ENCODE results near the gene SLC66A1.
"Not testable (repeated sequence)": the region's sequence is repeated elsewhere in the genome, so short reads cannot be mapped to it uniquely, and the experiment has no call there.

The SLC66A1 gene, protein sequence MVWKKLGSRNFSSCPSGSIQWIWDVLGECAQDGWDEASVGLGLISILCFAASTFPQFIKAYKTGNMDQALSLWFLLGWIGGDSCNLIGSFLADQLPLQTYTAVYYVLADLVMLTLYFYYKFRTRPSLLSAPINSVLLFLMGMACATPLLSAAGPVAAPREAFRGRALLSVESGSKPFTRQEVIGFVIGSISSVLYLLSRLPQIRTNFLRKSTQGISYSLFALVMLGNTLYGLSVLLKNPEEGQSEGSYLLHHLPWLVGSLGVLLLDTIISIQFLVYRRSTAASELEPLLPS

DNA sequence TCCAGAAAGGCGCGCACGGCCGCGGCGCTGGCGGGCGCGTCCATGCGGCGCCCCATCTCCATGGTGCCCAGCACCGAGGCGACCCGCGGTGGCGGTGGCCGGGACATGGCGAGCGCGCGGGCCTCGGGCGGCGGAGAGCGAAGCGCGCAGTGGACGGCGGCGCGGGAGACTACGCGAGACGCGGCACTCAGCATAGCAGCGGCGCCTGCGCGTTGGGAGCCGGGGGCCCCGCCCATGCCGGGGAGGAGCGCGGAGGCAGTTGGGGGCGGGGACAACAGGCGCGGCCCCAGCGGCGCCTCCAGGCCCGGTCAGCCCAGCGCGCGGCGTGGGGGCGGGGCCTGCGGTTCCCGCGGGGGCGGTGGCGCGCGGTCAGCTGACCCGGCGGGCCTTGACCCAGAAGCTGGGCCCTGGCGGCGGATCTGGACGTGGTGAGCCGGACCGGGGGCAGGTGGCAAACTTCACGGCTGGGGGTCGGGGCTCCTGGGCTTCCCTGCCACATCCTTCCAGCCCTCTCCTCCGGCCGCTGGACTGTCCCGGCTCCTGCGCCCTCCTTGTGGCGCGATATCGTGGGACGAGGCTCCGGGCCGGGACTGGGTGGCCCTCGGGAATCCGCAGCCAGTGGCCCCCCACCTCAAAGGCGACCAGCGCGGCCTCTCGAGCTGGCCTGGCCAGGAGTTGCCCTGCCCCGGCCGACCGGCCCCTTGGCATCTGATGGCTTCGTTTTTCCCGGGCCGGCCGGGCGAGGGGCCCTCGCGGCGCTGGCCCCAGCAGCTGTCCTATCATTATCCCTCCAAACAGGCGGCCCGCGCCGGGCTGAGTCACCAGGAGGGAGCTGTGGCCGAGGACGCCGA is at the start of gene SLC66A1, which contains the start of gene AKR7A2:
TSS of gene SLC66A1 (plus strand) at position 396 of the 851 bp plus-strand sequence. CDS start 5,352 bp downstream, outside the sequence.
TSS of gene AKR7A2 (minus strand) at position 214 of the 851 bp plus-strand sequence. CDS start at position 194, 20 bp downstream.
- DNase-seq (ENCODE audit: low read depth) = peak; percentile 89
- TF ChIP-seq, protein P1, sequence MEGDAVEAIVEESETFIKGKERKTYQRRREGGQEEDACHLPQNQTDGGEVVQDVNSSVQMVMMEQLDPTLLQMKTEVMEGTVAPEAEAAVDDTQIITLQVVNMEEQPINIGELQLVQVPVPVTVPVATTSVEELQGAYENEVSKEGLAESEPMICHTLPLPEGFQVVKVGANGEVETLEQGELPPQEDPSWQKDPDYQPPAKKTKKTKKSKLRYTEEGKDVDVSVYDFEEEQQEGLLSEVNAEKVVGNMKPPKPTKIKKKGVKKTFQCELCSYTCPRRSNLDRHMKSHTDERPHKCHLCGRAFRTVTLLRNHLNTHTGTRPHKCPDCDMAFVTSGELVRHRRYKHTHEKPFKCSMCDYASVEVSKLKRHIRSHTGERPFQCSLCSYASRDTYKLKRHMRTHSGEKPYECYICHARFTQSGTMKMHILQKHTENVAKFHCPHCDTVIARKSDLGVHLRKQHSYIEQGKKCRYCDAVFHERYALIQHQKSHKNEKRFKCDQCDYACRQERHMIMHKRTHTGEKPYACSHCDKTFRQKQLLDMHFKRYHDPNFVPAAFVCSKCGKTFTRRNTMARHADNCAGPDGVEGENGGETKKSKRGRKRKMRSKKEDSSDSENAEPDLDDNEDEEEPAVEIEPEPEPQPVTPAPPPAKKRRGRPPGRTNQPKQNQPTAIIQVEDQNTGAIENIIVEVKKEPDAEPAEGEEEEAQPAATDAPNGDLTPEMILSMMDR (conservative IDR thresholded peaks at IDR 0.05; ENCODE audit: low read length) = 0 out of 2 replicates have a peak, but pooled peaks have one; percentile 2
- peak within 1 kb of the TSS; percentile 84 for H3K4me3 ChIP-seq (ENCODE audit: low read length)

DNA sequence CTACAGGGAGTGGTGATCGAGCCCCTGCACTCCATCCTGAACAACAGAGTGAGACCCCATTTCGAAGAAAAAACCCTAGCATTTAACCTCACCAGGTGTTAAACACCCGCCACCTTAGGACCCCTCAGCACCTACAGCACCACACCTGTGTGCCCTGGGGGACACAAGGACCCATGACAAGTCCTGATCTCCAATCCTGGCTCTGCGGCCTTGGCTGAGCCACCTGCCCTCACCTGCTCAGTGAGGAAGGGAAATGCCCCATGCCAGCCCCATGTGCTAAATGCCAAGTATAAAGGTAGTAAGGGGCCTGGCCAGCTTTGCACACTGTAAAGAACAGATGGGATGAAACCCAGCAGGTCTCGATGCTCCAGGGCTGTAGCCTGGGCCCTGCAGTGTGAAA is 49.4 kb upstream of the SLC66A1 start:
- no peak for DNase-seq (ENCODE audit: low read depth)
- TF ChIP-seq, protein P1 (conservative IDR thresholded peaks at IDR 0.05; ENCODE audit: low read length) = no peak
- H3K4me3 ChIP-seq (ENCODE audit: low read length) = no peak overlapping the region

DNA sequence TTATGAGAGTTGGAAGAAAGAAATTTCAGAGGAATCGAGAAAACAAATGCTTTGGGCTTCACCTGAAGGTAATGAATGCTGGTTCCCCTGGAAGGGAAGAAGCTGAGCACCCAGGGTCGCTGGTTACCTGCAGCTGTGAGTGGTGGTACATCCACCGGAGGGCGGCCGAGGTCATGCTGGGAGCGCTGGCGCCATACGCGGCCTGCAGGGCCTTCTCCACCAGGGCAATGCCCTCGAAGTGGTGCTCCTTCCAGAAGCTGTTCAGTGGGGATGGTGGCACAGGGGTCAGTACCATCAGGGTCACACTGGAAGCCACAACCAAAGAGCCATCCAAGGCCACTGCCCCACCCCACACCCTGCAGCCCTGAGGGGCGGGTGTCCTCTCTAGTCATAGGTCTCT is 43.7 kb upstream of the SLC66A1 start:
- no peak overlapping the region for H3K4me3 ChIP-seq (ENCODE audit: low read length)
- no peak for DNase-seq (ENCODE audit: low read depth)
- TF ChIP-seq, protein P1 (conservative IDR thresholded peaks at IDR 0.05; ENCODE audit: low read length) = no peak

DNA sequence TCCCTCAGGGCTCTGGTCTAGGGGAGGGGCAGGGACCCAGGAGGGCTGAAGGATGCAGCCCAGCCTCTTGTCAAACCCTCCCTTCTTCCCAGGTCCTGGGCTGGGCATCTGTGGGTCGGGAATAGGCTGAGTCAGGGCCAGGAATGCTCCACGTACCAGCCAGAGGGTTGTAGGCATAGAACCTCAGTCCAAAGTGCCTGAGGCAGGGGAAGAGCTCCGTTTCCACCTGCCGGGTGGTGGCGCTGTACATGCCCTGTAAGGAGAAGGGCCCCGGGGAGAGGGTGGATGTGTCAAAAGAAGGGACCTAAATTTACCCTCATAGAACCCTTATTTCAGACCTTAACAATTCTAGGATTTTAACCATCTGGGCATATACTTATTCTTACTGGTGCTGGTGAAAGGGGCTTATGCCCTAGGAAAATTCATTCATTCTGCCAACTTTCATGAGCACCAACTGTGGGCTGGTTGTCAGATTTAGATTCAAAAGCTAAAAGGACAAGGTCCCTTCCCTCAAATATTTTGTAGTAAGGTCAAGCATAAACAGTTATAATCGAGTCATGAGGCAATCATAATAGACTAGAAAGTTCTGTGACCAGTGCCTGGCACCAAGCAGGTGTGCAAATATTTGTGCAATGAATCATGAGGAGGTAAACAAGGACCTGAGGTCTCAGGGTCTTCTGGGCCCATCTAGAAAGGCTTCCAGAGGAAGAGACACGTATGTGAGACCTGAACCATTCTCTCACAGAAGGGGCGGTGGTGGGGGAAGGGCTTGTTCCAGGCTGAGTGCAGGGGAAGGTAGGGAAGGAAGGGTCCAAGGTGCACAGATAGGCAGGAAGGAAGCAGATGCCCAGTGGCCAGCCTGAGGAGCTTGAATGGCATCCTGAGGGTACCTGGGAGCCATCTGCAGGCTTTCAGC is 42.4 kb upstream of the SLC66A1 start:
- H3K4me3 ChIP-seq (ENCODE audit: low read length); DNase-seq (ENCODE audit: low read depth): not testable (repeated sequence)

- H3K4me3 ChIP-seq (ENCODE audit: low read length); DNase-seq (ENCODE audit: low read depth): not testable (repeated sequence)
Measured at GRCh38 chr1:19270343-19270730, 41.8 kb upstream of the SLC66A1 start.

DNA sequence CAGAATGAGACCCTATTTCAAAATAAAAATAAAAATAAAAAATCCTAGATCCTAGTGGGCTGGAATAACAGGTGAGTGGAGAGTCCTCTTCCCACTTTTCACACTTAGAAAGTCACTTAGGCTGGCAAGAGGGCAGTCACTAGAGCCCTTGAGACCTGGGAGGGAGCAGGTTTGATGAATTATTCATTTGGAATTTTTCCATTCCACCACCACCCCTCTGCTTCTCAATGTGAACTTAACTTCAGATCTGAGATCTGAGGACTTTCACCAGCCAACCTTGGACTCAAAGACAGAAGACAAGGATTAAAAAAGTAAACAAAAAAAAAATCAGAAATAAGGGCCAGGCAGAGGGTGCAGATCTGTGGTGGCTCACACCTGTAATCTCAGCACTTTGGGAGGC is 40.1 kb upstream of the SLC66A1 start:
- no peak overlapping the region for H3K4me3 ChIP-seq (ENCODE audit: low read length)
- TF ChIP-seq, protein P1 (conservative IDR thresholded peaks at IDR 0.05; ENCODE audit: low read length) = no peak
- DNase-seq (ENCODE audit: low read depth) = no peak

DNA sequence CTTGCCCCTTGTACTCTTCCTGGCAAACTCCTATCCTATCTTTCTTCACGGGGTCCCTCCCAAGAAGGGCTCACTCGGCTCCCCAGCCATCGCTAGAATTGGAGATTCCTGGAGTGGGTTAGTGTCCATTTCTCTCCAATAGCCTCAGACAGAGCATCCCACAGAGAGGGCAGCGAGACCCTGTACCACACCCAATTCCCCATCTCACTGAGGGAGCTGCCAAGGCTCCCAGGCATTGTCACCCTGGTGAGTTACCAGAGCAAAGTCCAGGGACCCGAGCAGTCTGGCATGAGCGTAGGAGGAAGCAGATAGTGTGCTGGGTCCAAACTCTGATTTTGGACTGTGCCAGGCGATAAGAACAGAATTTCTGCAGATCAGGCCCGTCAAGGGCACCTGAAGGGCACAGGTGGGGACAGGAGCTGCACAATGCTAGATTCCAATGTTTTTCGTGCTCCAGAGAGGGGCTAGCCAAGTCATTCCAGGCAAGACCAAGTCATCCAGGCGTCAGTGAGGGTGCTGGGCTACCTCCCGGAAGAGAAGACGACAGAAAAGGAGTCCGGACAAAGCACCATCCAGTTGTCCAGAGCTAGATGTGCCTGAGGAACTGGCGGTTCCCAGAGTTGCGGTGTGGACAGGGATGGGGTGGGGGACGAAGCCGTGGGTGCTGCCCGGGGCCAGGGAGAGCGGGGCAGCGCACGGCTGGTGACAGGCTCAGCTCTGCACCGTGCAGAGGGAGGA is 38.9 kb upstream of the SLC66A1 start:
- H3K4me3 ChIP-seq (ENCODE audit: low read length) = no peak overlapping the region
- TF ChIP-seq, protein P1 (conservative IDR thresholded peaks at IDR 0.05; ENCODE audit: low read length) = no peak

GRCh38 chr1:19273844-19274531 is 38.1 kb upstream of the SLC66A1 start:
- not testable (repeated sequence) for DNase-seq (ENCODE audit: low read depth)

More for the DNA sequence above, 38.9 kb upstream of the SLC66A1 start:
- DNase-seq (ENCODE audit: low read depth) = no peak

More at GRCh38 chr1:19273844-19274531, 38.1 kb upstream of the SLC66A1 start:
- H3K4me3 ChIP-seq (ENCODE audit: low read length) = 0 out of 2 replicates have a peak overlapping the region, but pooled peaks have one; percentile 9
